ENCODE data around the gene MMD2. TPM values are rescaled to one million over a fixed set of nuclear protein-coding genes. Genes with fewer than 3 reads are reported as not detected.

The MMD2 gene
- total and polyA plus RNA-seq, 2 of the 8 experiments (the other 6 are each of a cell fraction or from before 2014, with no cell fraction given), result 0.14 TPM; not detected in 1

GRCh38 chr7:4873071-4873944 is 85.7 kb downstream of the MMD2 start:
- H3K79me1 ChIP-seq (ENCODE audit: low read depth, low read length), result no peaks in the 10 kb centered on the region
- no peaks in the 10 kb centered on the region for H3K79me2 ChIP-seq (ENCODE audit: control insufficient read depth in 1 of 2, insufficient read depth in 2 of 2, low read length in 2 of 2)
- H3K4me3 ChIP-seq (ENCODE audit: extremely low read depth in 1 of 4, insufficient read depth in 2 of 4, low read depth in 3 of 4, low read length in 4 of 4), result no peak overlapping the region
- H4K5ac ChIP-seq (ENCODE audit: insufficient read length, low read depth, low read length), result no peak overlapping the region
- TF ChIP-seq PHF8 (conservative IDR thresholded peaks at IDR 0.05; ENCODE audit: low read depth, low read length) (no peak), TEAD4 (IDR thresholded peaks at IDR 0.05; ENCODE audit: low read depth, low read length) (no peak), FOSL1 (IDR thresholded peaks at IDR 0.05; ENCODE audit: insufficient read depth, low read depth, low read length) (no peak), GABPA (IDR thresholded peaks at IDR 0.05; ENCODE audit: borderline replicate concordance, insufficient read depth, low read length) (no peak), NRF1 (IDR thresholded peaks at IDR 0.05; ENCODE audit: low read depth, low read length) (no peak), SP4 (IDR thresholded peaks at IDR 0.05; ENCODE audit: low read length) (no peak), KDM5A (IDR thresholded peaks at IDR 0.05; ENCODE audit: low read length) (no peak), NANOG (IDR thresholded peaks at IDR 0.05; ENCODE audit: insufficient read depth, low read depth, low read length, poor library complexity, severe bottlenecking) (no peak), TBP (IDR thresholded peaks at IDR 0.05; ENCODE audit: low read depth, low read length) (no peak), CREB1 (IDR thresholded peaks at IDR 0.05) (no peak)
- H3K36me3 ChIP-seq (ENCODE audit: control insufficient read depth in 2 of 4, insufficient read depth in 4 of 4, low read length in 3 of 4), result no peaks in the 10 kb centered on the region; a peak in 1 of 8 replicates
- H2BK15ac ChIP-seq (ENCODE audit: low read length), result no peak overlapping the region
- H3K23ac ChIP-seq (ENCODE audit: insufficient read length), result no peak overlapping the region
- H2BK5ac ChIP-seq (ENCODE audit: low read depth, low read length), result no peak overlapping the region
- no peak overlapping the region for H4K91ac ChIP-seq (replicated peaks; ENCODE audit: insufficient read length, low read length)
- H3K4me1 ChIP-seq (replicated peaks in 1 of 4; ENCODE audit: control insufficient read depth in 3 of 4, insufficient read depth in 4 of 4, low read length in 3 of 4), result peaks cover 0 to 10% (median 4%) of the 10 kb centered on the region in 4 experiments; a peak in 2 of 7 replicates
- H3K14ac ChIP-seq (ENCODE audit: insufficient read length), result no peak overlapping the region
- WGBS, 2 experiments (ENCODE audit: extremely low coverage in 1 of 2, insufficient coverage in 1 of 2, insufficient read length in 1 of 2, insufficient replicate concordance in 2 of 2, low coverage in 1 of 2, low lambda C conversion rate in 2 of 2, missing lambda C conversion rate in 1 of 2), result 92% methylated on average over 31 of the region's 31 CpGs; no CpG with 5 or more reads in 1 of the 2 experiments
- no peaks in the 10 kb centered on the region for H3K9me3 ChIP-seq (ENCODE audit: insufficient read depth in 2 of 2, low read depth in 1 of 2, low read length in 1 of 2)
- H3K4me2 ChIP-seq (ENCODE audit: insufficient read depth in 1 of 2, low read depth in 2 of 2, low read length in 2 of 2), result no peak overlapping the region
- no peaks in the 10 kb centered on the region for H4K20me1 ChIP-seq (replicated peaks in 1 of 2; ENCODE audit: control insufficient read depth in 1 of 2, insufficient read depth in 2 of 2, low read length in 2 of 2)
- H3K18ac ChIP-seq (ENCODE audit: extremely low read depth, low read length), result no peak overlapping the region
- no peak overlapping the region for H2BK20ac ChIP-seq (ENCODE audit: low read length)
- no peaks in the 10 kb centered on the region for H3K23me2 ChIP-seq (ENCODE audit: low read depth, low read length)
- FAIRE-seq (no peak), DNase-seq (ENCODE audit: low read depth in 1 of 2, low spot score in 2 of 2) (no peak)
- no peak overlapping the region for H4K8ac ChIP-seq (ENCODE audit: extremely low read depth, insufficient read depth, low read length)
- H3K56ac ChIP-seq (replicated peaks; ENCODE audit: insufficient read length, low read depth, low read length), result no peak overlapping the region
- H2BK120ac ChIP-seq (replicated peaks; ENCODE audit: low read depth, low read length), result no peak overlapping the region
- no peak overlapping the region for H2AFZ ChIP-seq (ENCODE audit: low read length)
- no peak overlapping the region for H3K27ac ChIP-seq (ENCODE audit: low read depth, low read length)
- no peak overlapping the region for H2BK12ac ChIP-seq (ENCODE audit: low read depth, low read length)
- CTCF ChIA-PET (ENCODE audit: partially characterized antibody), result interaction anchor here (0.6 to 2.2 kb wide), 4 partner anchors 10 to 888 kb away, joined by 3 to 10 read pairs (median 4); partner anchors contain the start of gene RADIL
- H3K27me3 ChIP-seq (replicated peaks in 1 of 4; ENCODE audit: control insufficient read depth in 3 of 4, extremely low read depth in 1 of 4, insufficient read depth in 3 of 4, low read length in 3 of 4), result no peaks in the 10 kb centered on the region
- H3K4ac ChIP-seq (replicated peaks; ENCODE audit: insufficient read length, low read depth, low read length), result no peak overlapping the region
- no peak overlapping the region for H2AK5ac ChIP-seq (ENCODE audit: low read depth, low read length)
- POLR2A ChIA-PET (ENCODE audit: partially characterized antibody), result interaction anchor here (1.2 kb wide), 1 partner anchor 21 kb away, joined by 3 read pairs; no protein-coding TSS in a partner anchor
- no peak overlapping the region for H3K9ac ChIP-seq (replicated peaks in 1 of 4; ENCODE audit: extremely low read depth in 1 of 4, low read depth in 3 of 4, low read length in 3 of 4)

Data from H1 (cell line).